Suprapubic skin (tissue), 4 donors: ENCODE results near the gene MYCBP. TPM values are rescaled to one million over a fixed set of nuclear protein-coding genes. Genes with fewer than 3 reads are reported as not detected.
A peak's percentile ranks its signal among the peaks of the same experiment; 100 is the strongest.
"Not testable (repeated sequence)": the region's sequence is repeated elsewhere in the genome, so short reads cannot be mapped to it uniquely, and the experiment has no call there.

ENCODE experiments used
- DNase-seq, 2 donors: peaks; one replicate each; pipeline ENCODE4 v3.0.0-alpha.2; 2019; ENCODE audit warnings: low spot score in 2 of 2
- H3K27ac ChIP-seq: fragments of 200-600 bp; sonication (generic); one replicate; pipeline ENCODE4 v1.5.1; 2019
- H3K27me3 ChIP-seq: fragments of 200-600 bp; sonication (generic); one replicate; pipeline ENCODE4 v1.5.1; 2019
- H3K36me3 ChIP-seq: fragments of 200-600 bp; sonication (generic); one replicate; pipeline ENCODE4 v1.5.1; 2019
- H3K4me1 ChIP-seq: fragments of 200-600 bp; sonication (generic); one replicate; pipeline ENCODE4 v1.5.1; 2019
- H3K4me3 ChIP-seq: fragments of 200-600 bp; sonication (generic); one replicate; pipeline ENCODE4 v1.5.1; 2019; ENCODE audit warnings: mild to moderate bottlenecking
- H3K9me3 ChIP-seq: fragments of 200-600 bp; sonication (generic); one replicate; pipeline ENCODE4 v1.5.1; 2019
- EP300 ChIP-seq: sonication (generic); formaldehyde crosslinking; IDR thresholded peaks from one replicate; pipeline ENCODE4 v1.6.1; 2017; ENCODE audit warnings: antibody characterized with exemption
- POLR2A ChIP-seq, 2 donors: fragments of 450-650 bp; IDR thresholded peaks; one replicate each; pipeline ENCODE4 v1.6.1; 2017; ENCODE audit warnings: antibody characterized with exemption in 2 of 2, mild to moderate bottlenecking in 2 of 2, moderate library complexity in 2 of 2
- POLR2AphosphoS5 ChIP-seq, 3 donors: sonication (generic); formaldehyde crosslinking; IDR thresholded peaks; one replicate each; pipeline ENCODE4 v1.6.1; 2017; ENCODE audit warnings: antibody characterized with exemption in 3 of 3
- WGBS: methylation state at CpG from one replicate; pipeline ENCODE4 v1.1.5; 2018; 5-methylcytosine and 5-hydroxymethylcytosine counted together
- total RNA-seq, 4 donors: library from RNA; depleted of rRNA; stranded (reverse); fragments of >200 nt; gene quantifications; one replicate each; pipeline ENCODE4 v1.1.0, GENCODE V29; 2016
- TF ChIP-seq, protein P1 (sequence below), 2 donors: fragments of 200-600 bp in 1 of 2; fragments of 450-650 bp in 1 of 2; sonication (generic) in 1 of 2; IDR thresholded peaks; one replicate each; pipeline ENCODE4 v1.5.1; 2016 to 2019; ENCODE audit warnings: antibody characterized with exemption in 2 of 2, mild to moderate bottlenecking in 1 of 2, moderate library complexity in 1 of 2

The MYCBP gene
- total RNA-seq, 4 donors from 2014 or later, result 6.9 to 21.2 (median 19.7) TPM

DNA sequence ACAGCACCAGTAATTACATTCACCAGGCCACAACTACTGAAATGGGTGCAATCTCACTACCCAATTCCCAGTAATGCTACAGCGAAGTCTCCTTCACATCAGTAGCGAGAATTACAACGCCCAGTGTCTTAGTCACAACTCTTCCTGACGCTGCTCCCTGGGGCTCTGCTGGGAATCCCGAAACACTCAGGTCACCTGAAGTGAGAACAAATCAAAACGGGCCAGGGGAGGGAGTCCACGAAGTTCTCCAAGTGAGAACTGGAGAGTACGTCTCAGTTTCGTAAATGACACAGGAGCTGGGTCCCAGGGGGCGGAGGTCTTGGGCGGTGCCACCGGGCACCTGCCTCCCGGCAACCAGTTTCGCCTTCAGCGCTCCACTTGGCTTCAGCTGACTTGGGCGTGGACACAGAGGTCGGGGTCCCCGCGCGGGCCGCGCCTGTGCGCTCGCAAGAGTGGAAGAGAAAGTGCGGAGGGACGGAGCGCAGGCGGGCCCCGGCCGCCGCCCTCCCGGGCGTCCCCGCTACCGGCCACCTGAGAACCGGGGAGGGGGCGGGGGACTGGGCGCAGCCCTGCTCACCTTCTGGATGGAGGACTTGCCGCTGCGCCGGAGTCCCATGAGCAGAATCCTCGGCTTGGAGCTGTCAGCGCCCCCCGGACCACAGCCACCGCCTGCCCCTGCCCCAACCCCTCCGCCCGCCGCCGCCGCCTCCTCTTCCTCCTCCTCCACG lies 14.2 kb downstream of the MYCBP start:
- peak; percentile 79 to 85 for DNase-seq
- WGBS, result 0% methylated on average over 43 of the region's 51 CpGs

GRCh38 chr1:38852780-38853179 lies 20.4 kb downstream of the MYCBP start:
- H3K36me3 ChIP-seq, result peaks cover 70% of the 10 kb centered on the region
- WGBS, result 87% methylated on average over 4 of the region's 4 CpGs
- TF ChIP-seq, protein P1, sequence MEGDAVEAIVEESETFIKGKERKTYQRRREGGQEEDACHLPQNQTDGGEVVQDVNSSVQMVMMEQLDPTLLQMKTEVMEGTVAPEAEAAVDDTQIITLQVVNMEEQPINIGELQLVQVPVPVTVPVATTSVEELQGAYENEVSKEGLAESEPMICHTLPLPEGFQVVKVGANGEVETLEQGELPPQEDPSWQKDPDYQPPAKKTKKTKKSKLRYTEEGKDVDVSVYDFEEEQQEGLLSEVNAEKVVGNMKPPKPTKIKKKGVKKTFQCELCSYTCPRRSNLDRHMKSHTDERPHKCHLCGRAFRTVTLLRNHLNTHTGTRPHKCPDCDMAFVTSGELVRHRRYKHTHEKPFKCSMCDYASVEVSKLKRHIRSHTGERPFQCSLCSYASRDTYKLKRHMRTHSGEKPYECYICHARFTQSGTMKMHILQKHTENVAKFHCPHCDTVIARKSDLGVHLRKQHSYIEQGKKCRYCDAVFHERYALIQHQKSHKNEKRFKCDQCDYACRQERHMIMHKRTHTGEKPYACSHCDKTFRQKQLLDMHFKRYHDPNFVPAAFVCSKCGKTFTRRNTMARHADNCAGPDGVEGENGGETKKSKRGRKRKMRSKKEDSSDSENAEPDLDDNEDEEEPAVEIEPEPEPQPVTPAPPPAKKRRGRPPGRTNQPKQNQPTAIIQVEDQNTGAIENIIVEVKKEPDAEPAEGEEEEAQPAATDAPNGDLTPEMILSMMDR (IDR thresholded peaks at IDR 0.05), result no peak
- no peak for TF ChIP-seq EP300
- H3K4me1 ChIP-seq, result peaks cover 11% of the 10 kb centered on the region
- H3K9me3 ChIP-seq, result no peaks in the 10 kb centered on the region
- H3K4me3 ChIP-seq, result no peak overlapping the region
- DNase-seq, result no peak
- no peak overlapping the region for H3K27ac ChIP-seq
- no peaks in the 10 kb centered on the region for H3K27me3 ChIP-seq

More for the DNA sequence above, 14.2 kb downstream of the MYCBP start:
- Histone ChIP-seq H3K4me1 (peaks cover 45% of the 10 kb centered on the region), H3K27ac (peak overlapping the region; percentile 99), H3K27me3 (no peaks in the 10 kb centered on the region), H3K4me3 (peak overlapping the region; percentile 100), H3K36me3 (peaks cover 16% of the 10 kb centered on the region), H3K9me3 (no peaks in the 10 kb centered on the region)
- TF ChIP-seq POLR2AphosphoS5 (IDR thresholded peaks at IDR 0.05), result peak in 1 of 3 donors; percentile 6
- TF ChIP-seq POLR2A (IDR thresholded peaks at IDR 0.05), result peak in 1 of 2 donors; percentile 23
- TF ChIP-seq, protein P1 (IDR thresholded peaks at IDR 0.05), result no peak
- TF ChIP-seq EP300, result no peak

DNA sequence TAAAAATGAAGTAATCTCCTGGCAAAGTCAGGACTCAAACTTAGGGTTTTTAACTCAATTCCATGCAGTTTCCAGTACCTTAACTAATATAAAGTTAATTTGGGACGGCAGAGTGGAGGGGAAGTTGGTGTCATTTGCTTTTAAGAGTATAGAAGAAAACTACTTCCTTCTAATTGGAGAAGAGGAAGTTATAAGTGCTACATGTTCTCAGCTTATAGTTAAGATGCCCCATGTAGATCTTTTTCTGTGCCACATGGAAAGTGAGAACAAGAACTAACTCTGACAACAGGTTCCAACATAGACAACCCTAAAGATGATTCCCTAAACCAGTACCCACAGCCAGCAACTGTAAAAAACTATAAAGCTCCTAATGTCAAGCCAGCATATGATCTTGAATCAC lies 25.1 kb downstream of the MYCBP start:
- Histone ChIP-seq H3K27ac (no peak overlapping the region), H3K4me3 (no peak overlapping the region), H3K4me1 (no peaks in the 10 kb centered on the region), H3K36me3 (peaks cover 93% of the 10 kb centered on the region), H3K9me3 (no peaks in the 10 kb centered on the region), H3K27me3 (no peaks in the 10 kb centered on the region)
- WGBS, result 77% methylated on average over 1 of the region's 1 CpG
- DNase-seq, result no peak
- TF ChIP-seq, protein P1 (IDR thresholded peaks at IDR 0.05), result no peak
- TF ChIP-seq EP300 (no peak), POLR2A (IDR thresholded peaks at IDR 0.05) (no peak), POLR2AphosphoS5 (IDR thresholded peaks at IDR 0.05) (no peak)

DNA sequence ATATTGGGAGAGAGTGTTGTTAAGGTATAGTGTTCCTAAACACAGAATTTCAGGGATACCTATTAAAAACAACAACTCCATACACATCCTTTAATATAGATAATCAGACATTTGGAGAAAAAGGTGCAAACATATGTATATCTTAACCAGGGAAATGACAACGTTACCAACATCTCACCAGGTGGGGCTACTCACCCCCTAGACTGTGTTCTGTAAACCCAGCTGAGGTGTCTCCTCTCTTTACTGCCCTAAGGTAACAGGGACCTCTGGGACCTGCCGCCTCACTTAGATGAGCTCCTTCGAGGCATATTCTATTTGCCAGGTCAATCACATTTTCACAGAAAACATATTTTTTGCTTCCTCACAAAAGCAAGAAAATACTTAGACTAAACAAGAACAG lies 26.9 kb downstream of the MYCBP start:
- Histone ChIP-seq H3K4me1 (no peaks in the 10 kb centered on the region), H3K36me3 (peaks cover 93% of the 10 kb centered on the region), H3K4me3 (no peak overlapping the region), H3K9me3 (no peaks in the 10 kb centered on the region), H3K27me3 (no peaks in the 10 kb centered on the region), H3K27ac (no peak overlapping the region)
- WGBS, result 83% methylated on average over 3 of the region's 3 CpGs
- DNase-seq, result no peak
- TF ChIP-seq, protein P1 (IDR thresholded peaks at IDR 0.05), result no peak
- no peak for TF ChIP-seq EP300
- TF ChIP-seq POLR2AphosphoS5 (IDR thresholded peaks at IDR 0.05), result no peak
- TF ChIP-seq POLR2A (IDR thresholded peaks at IDR 0.05), result no peak

GRCh38 chr1:38845088-38845487 lies 28.1 kb downstream of the MYCBP start:
- not testable (repeated sequence) for H3K27ac ChIP-seq, H3K4me3 ChIP-seq, H3K4me1 ChIP-seq, H3K9me3 ChIP-seq, H3K27me3 ChIP-seq, DNase-seq
- H3K36me3 ChIP-seq, result peaks cover 87% of the 10 kb centered on the region
- WGBS, result 94% methylated on average over 3 of the region's 3 CpGs

DNA sequence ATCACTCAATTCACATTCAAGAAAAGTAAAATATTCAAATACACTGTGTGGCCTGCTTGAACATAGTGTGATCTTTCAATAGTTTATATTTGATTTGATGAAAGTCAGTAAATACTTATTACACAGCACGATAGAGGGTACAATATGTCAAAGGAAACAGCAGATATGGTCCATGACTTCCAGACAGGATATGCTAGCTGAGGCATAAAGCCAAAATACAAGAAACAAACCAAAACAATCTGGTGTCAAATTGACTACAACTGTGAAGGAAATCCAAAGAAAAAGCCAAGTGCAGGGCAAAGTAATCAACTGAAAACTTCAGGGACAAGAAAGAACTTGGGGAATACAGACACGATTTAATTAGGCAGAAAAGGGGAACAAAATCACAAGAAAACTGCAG lies 32.9 kb downstream of the MYCBP start:
- Histone ChIP-seq H3K4me3 (no peak overlapping the region), H3K36me3 (peaks cover 67% of the 10 kb centered on the region), H3K27ac (no peak overlapping the region), H3K9me3 (no peaks in the 10 kb centered on the region), H3K4me1 (peaks cover 6% of the 10 kb centered on the region), H3K27me3 (no peaks in the 10 kb centered on the region)
- DNase-seq, result no peak
- no peak for TF ChIP-seq POLR2A (IDR thresholded peaks at IDR 0.05)
- TF ChIP-seq, protein P1 (IDR thresholded peaks at IDR 0.05), result no peak
- no peak for TF ChIP-seq EP300
- no peak for TF ChIP-seq POLR2AphosphoS5 (IDR thresholded peaks at IDR 0.05)
- WGBS, result 50% methylated on average over 2 of the region's 2 CpGs
